Thyroid gland (tissue), 4 donors: ENCODE data around the gene PCBP4. TPM values are rescaled to one million over a fixed set of nuclear protein-coding genes. Genes with fewer than 3 reads are reported as not detected.
A peak's percentile ranks its signal among the peaks of the same experiment; 100 is the strongest.

Source experiments
- DNase-seq, 2 donors: peaks; one replicate each; pipeline ENCODE4 v3.0.0-alpha.2; 2019
- H3K27ac ChIP-seq, 3 donors: fragments of 200-600 bp; sonication (generic); 1 replicate in 2 of 3; 2 replicates in 1 of 3; pipeline ENCODE4 v1.5.1; 2016 to 2019; ENCODE audit warnings: mild to moderate bottlenecking in 1 of 3, moderate library complexity in 1 of 3
- H3K27me3 ChIP-seq: fragments of 200-600 bp; sonication (generic); one replicate; pipeline ENCODE4 v1.5.1; 2019
- H3K36me3 ChIP-seq, 2 donors: fragments of 200-600 bp; sonication (generic); one replicate each; pipeline ENCODE4 v1.5.1; 2016 to 2019
- H3K4me1 ChIP-seq, 2 donors: fragments of 200-600 bp; sonication (generic); one replicate each; pipeline ENCODE4 v1.5.1; 2017 to 2019
- H3K4me3 ChIP-seq, 3 donors: fragments of 200-600 bp; sonication (generic); replicated peaks in 1 of 3; 1 replicate in 2 of 3; 2 replicates in 1 of 3; pipeline ENCODE4 v1.5.1; 2016; ENCODE audit warnings: mild to moderate bottlenecking in 1 of 3
- H3K9me3 ChIP-seq: fragments of 200-600 bp; sonication (generic); one replicate; pipeline ENCODE4 v1.5.1; 2017
- POLR2A ChIP-seq, 2 donors: fragments of 450-650 bp; IDR thresholded peaks; one replicate each; pipeline ENCODE4 v1.6.1; 2017; ENCODE audit warnings: antibody characterized with exemption in 2 of 2, mild to moderate bottlenecking in 2 of 2, moderate library complexity in 1 of 2
- WGBS, 2 donors: methylation state at CpG; one replicate each; pipeline ENCODE4 v1.1.5; 2017; 5-methylcytosine and 5-hydroxymethylcytosine counted together
- intact Hi-C: fragments of 100-400 bp; cut with DNase I; formaldehyde crosslinking; loops from one replicate; pipeline ENCODE4 v1.15.1; 2023
- total RNA-seq, 4 donors: library from RNA; depleted of rRNA; stranded (reverse); fragments of >200 nt; gene quantifications; one replicate each; pipeline ENCODE4 v1.2.3, GENCODE V29; 2016
- TF ChIP-seq, protein P1 (sequence below), 6 experiments: fragments of 200-600 bp in 3 of 6; fragments of 450-650 bp in 3 of 6; sonication (generic) in 3 of 6; IDR thresholded peaks; one replicate each; pipeline ENCODE4 v1.5.1; 2016 to 2019; ENCODE audit warnings: antibody characterized with exemption in 6 of 6, mild to moderate bottlenecking in 2 of 6, inconsistent platforms in 1 of 6, moderate library complexity in 1 of 6

The PCBP4 gene
- total RNA-seq, 4 donors from 2014 or later, result 22.2 to 66.2 (median 41.1) TPM

DNA sequence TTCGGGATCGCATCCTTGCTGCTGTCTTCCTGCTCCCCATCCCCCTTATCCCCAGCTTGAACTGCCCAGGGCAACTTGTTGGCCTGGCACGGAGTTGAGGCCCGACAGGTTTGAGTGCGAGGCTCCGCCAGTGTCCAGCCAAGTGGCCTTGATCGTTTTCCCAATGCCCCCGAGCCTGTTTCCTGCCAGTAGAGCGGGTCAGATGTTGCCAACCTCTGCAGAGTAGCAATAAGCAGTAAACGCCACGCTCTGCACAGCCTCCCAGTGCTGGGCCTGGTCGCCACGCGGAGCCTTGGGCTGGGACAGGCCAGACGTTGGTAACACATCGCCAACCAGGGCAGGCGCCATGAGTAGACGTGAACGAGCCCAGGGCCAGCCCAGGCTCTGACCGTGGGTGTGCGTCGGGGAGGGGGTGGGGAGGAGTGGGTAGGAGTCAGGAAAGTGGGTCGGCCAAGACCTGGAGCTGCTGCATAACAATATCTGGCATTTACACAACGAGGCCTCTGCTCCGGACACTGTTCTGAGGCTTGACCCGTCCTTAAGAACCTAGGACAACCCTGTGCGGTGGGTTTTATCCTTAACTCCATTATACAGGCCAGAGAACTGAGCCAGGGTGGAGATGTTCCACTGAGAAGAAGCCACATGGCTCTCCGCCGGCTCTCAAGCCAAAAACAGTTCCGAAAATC lies 7.2 kb upstream of the PCBP4 start:
- DNase-seq, result peak in 1 of 2 donors; percentile 49
- H3K4me1 ChIP-seq, result peaks cover 16 to 29% of the 10 kb centered on the region in 2 donors
- TF ChIP-seq POLR2A (IDR thresholded peaks at IDR 0.05), result no peak
- TF ChIP-seq, protein P1, sequence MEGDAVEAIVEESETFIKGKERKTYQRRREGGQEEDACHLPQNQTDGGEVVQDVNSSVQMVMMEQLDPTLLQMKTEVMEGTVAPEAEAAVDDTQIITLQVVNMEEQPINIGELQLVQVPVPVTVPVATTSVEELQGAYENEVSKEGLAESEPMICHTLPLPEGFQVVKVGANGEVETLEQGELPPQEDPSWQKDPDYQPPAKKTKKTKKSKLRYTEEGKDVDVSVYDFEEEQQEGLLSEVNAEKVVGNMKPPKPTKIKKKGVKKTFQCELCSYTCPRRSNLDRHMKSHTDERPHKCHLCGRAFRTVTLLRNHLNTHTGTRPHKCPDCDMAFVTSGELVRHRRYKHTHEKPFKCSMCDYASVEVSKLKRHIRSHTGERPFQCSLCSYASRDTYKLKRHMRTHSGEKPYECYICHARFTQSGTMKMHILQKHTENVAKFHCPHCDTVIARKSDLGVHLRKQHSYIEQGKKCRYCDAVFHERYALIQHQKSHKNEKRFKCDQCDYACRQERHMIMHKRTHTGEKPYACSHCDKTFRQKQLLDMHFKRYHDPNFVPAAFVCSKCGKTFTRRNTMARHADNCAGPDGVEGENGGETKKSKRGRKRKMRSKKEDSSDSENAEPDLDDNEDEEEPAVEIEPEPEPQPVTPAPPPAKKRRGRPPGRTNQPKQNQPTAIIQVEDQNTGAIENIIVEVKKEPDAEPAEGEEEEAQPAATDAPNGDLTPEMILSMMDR (IDR thresholded peaks at IDR 0.05), result peak in 2 of 6 experiments; percentile 12 to 36
- WGBS, 2 donors, result 24 to 26% methylated on average over 19 to 23 of the region's 30 CpGs
- H3K9me3 ChIP-seq, result no peaks in the 10 kb centered on the region
- H3K27me3 ChIP-seq, result no peaks in the 10 kb centered on the region
- H3K27ac ChIP-seq, result peak overlapping the region; percentile 83 to 93 (median 86)
- H3K36me3 ChIP-seq, result no peaks in the 10 kb centered on the region
- intact Hi-C loops, result loop anchor here (10.0 kb wide), 1 partner anchor 590 kb away; the partner anchor contains the start of gene MANF
- peak overlapping the region; percentile 6 to 46 (median 35) for H3K4me3 ChIP-seq

DNA sequence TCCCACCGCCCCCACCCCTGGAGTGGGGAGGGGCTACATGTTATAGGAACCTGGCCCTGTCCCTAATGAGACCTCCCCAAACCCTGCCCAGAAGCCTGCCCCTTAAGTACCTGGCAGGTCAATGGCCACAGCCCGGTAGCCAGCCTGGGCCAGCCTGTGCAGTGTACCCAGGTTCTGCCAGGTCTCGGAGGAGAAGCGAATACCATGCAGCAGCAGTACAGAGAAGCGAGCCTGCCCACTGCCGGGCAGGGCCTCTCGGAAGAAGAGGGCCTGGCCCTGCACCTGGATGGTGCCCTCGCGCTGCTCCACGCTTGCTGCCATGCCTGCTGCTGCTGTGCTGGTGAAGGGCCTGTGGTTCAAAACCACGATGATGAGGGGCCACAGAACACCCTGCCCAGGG lies 4.1 kb upstream of the PCBP4 start:
- intact Hi-C loops, result loop anchor here (10.0 kb wide), 1 partner anchor 587 kb away; the partner anchor contains the start of gene MANF
- DNase-seq, result no peak

DNA sequence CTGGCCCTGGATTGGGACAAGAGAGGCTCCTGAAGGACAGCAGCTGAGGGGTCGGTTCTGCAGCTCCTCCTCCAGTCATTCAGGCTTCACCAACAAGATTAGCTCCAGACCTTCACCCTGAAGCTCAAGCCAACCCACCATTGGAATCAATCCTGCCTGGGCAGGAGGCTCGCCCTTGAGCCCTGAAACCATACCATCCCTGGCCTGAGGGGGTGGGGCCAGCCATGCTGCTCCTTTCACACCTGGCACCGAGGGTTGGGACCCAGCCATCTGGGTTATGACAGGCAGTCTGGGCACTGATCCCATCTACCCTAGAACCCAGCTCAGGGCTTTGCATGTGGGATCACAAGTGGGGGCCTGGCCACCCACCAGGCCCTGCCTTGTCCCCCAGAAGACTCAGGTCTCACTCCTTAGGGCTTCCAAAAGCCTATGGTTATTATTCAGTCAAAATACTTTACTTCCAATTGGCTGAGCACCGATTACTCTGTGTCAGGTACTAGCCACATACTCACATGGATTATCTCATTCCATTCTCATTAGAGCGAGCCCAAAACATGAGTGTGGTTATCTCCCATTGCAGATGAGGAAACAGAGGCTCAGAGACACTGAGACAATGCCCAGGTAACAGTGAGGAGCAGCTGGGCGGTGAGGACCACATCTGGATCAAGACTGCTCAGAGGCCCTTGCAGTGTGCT lies 3.5 kb upstream of the PCBP4 start:
- Histone ChIP-seq H3K4me1 (peaks cover 23 to 35% of the 10 kb centered on the region in 2 donors), H3K27ac (no peak overlapping the region), H3K9me3 (no peaks in the 10 kb centered on the region), H3K36me3 (no peaks in the 10 kb centered on the region), H3K4me3 (no peak overlapping the region), H3K27me3 (no peaks in the 10 kb centered on the region)
- WGBS, 2 donors, result 72 to 79% methylated on average over 5 to 6 of the region's 6 CpGs
- TF ChIP-seq POLR2A (IDR thresholded peaks at IDR 0.05), result no peak
- intact Hi-C loops, result loop anchor here (10.0 kb wide), 1 partner anchor 586 kb away; the partner anchor contains the start of gene MANF
- DNase-seq, result no peak

More for the DNA sequence above, 4.1 kb upstream of the PCBP4 start:
- 93 to 100% methylated on average over 1 to 11 of the region's 11 CpGs for WGBS, 2 donors
- Histone ChIP-seq H3K27me3 (no peaks in the 10 kb centered on the region), H3K9me3 (no peaks in the 10 kb centered on the region), H3K4me3 (no peak overlapping the region), H3K27ac (no peak overlapping the region), H3K4me1 (peaks cover 22 to 35% of the 10 kb centered on the region in 2 donors), H3K36me3 (no peaks in the 10 kb centered on the region)
- TF ChIP-seq POLR2A (IDR thresholded peaks at IDR 0.05), result no peak
- TF ChIP-seq, protein P1 (IDR thresholded peaks at IDR 0.05), result no peak

DNA sequence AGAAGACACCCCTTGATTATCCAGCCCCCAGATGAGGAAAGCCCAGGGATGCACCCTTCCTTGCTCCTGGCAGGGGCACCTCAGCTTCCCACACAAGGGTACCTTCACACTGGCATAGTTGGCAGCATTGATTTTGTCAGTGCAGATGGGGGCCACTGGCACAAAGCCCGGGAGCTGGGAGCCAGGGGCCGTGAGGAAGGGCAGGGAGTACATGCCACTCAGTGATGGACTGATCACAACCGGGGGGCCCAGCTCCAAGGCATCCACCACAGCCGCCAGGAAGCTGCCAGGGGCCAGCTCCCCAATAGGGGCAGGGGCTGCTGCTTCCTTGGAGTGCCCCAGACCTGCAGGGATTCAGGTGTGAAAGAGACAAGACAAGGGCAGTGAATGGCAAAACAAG lies 2.6 kb upstream of the PCBP4 start:
- no peak for DNase-seq
- TF ChIP-seq, protein P1 (IDR thresholded peaks at IDR 0.05), result no peak
- no peak for TF ChIP-seq POLR2A (IDR thresholded peaks at IDR 0.05)
- WGBS, 2 donors, result 81 to 86% methylated on average over 4 of the region's 4 CpGs
- peaks cover 18 to 31% of the 10 kb centered on the region in 2 donors for H3K4me1 ChIP-seq
- H3K36me3 ChIP-seq, result no peaks in the 10 kb centered on the region
- H3K4me3 ChIP-seq, result no peak overlapping the region
- H3K9me3 ChIP-seq, result no peaks in the 10 kb centered on the region
- intact Hi-C loops, result loop anchor here (10.0 kb wide), 1 partner anchor 585 kb away; the partner anchor contains the start of gene MANF
- H3K27ac ChIP-seq, result no peak overlapping the region
- no peaks in the 10 kb centered on the region for H3K27me3 ChIP-seq

DNA sequence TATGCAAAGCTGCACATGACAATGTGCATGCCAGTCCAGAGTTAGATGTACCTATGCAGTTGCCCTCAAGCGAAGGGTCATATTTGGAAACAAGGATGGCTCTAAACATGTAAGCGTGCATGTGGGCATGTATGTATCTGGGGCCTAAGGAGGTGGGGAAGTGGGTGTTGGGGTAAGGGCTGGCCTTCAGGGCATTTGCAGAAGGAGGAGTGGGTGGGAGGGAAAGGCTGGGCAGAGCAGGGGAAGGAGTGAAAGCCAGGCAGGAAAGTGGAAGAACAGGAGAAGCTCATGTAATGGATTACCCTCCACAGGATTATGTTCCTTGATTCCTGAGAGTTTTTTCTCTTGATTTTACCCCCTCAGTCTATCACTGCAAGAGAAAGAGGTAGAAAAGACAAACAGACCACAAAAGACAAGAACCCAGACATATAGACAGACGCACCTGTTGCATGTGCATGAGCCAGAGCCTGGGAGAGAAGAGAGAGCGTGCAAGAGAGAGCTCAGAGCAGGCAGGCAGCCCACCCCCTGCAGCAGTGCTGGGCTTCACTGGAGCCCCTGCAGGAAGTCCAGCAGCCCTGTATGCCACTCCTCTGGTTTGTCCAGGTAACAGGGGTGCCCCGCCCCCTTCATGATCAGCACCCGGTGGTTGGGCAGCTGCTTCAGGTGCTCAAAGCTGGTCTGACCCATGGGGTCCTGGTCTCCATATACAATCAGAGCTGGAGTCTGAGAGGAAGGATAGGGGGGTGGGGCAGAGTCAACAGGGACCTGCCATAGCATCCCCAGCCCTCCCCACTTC lies 1.8 kb upstream of the PCBP4 start:
- 88 to 98% methylated on average over 4 to 6 of the region's 6 CpGs for WGBS, 2 donors
- no peak overlapping the region for H3K27ac ChIP-seq
- no peaks in the 10 kb centered on the region for H3K9me3 ChIP-seq
- intact Hi-C loops, result no loop called here
- no peak for TF ChIP-seq POLR2A (IDR thresholded peaks at IDR 0.05)
- TF ChIP-seq, protein P1 (IDR thresholded peaks at IDR 0.05), result no peak
- H3K4me3 ChIP-seq, result no peak overlapping the region
- no peaks in the 10 kb centered on the region for H3K36me3 ChIP-seq
- peaks cover 11 to 24% of the 10 kb centered on the region in 2 donors for H3K4me1 ChIP-seq
- no peak for DNase-seq
- no peaks in the 10 kb centered on the region for H3K27me3 ChIP-seq
